Fibroblast of lung (primary cell): ENCODE results near the gene JAZF1. TPM values are rescaled to one million over a fixed set of nuclear protein-coding genes. Genes with fewer than 3 reads are reported as not detected.

Source experiments
- DNase-seq, 2 donors: peaks; one replicate each; pipeline versions ENCODE4 v3.0.0 to v3.0.0-alpha.2; 2010; ENCODE audit warnings: low read depth in 2 of 2
- H2AFZ ChIP-seq: 2 replicates; pipeline ENCODE4 v1.5.1; 2012; ENCODE audit warnings: low read length, control low read depth, inconsistent platforms
- H3K27ac ChIP-seq: 2 replicates; pipeline ENCODE4 v1.5.1; 2011; ENCODE audit warnings: low read length, control low read depth; ENCODE audit not compliant: insufficient read depth
- H3K27me3 ChIP-seq: 2 replicates; pipeline ENCODE4 v1.5.1; 2011; ENCODE audit warnings: mild to moderate bottlenecking, low read length; ENCODE audit not compliant: control insufficient read depth, insufficient read depth
- H3K36me3 ChIP-seq: 2 replicates; pipeline ENCODE4 v1.5.1; 2011; ENCODE audit warnings: low read length; ENCODE audit not compliant: control insufficient read depth, insufficient read depth
- H3K4me1 ChIP-seq: 2 replicates; pipeline ENCODE4 v1.5.1; 2011; ENCODE audit warnings: low read length; ENCODE audit not compliant: control insufficient read depth, insufficient read depth; ENCODE audit errors: extremely low read depth
- H3K4me2 ChIP-seq: 2 replicates; pipeline ENCODE4 v1.5.1; 2011; ENCODE audit warnings: low read length, control low read depth; ENCODE audit not compliant: insufficient read depth; ENCODE audit errors: extremely low read depth
- H3K4me3 ChIP-seq, 4 experiments: fragments of 200-600 bp in 1 of 4; sonication (generic) in 1 of 4; replicated peaks in 1 of 4; 2 replicates each; pipeline ENCODE4 v1.5.1; 2011 to 2016; ENCODE audit warnings: low read length in 4 of 4, low read depth in 3 of 4, mild to moderate bottlenecking in 3 of 4, control low read depth in 2 of 4, inconsistent platforms in 1 of 4, mixed read lengths in 1 of 4; ENCODE audit not compliant: insufficient read depth in 1 of 4; ENCODE audit errors: control extremely low read depth in 1 of 4
- H3K79me2 ChIP-seq: 2 replicates; pipeline ENCODE4 v1.5.1; 2012; ENCODE audit warnings: mild to moderate bottlenecking, low read length, inconsistent platforms; ENCODE audit not compliant: control insufficient read depth, insufficient read depth
- H3K9ac ChIP-seq: 2 replicates; pipeline ENCODE4 v1.5.1; 2011; ENCODE audit warnings: mild to moderate bottlenecking, low read length, control low read depth; ENCODE audit not compliant: insufficient read depth
- H3K9me3 ChIP-seq: 2 replicates; pipeline ENCODE4 v1.5.1; 2012; ENCODE audit warnings: low read depth, low read length; ENCODE audit not compliant: control insufficient read depth, insufficient read depth
- H4K20me1 ChIP-seq: 2 replicates; pipeline ENCODE4 v1.5.1; 2011; ENCODE audit warnings: low read length; ENCODE audit not compliant: control insufficient read depth, insufficient read depth; ENCODE audit errors: extremely low read depth
- EZH2 ChIP-seq: IDR thresholded peaks from 2 replicates; pipeline ENCODE4 v1.5.1; 2012; ENCODE audit warnings: low read length, control low read depth, mild to moderate bottlenecking; ENCODE audit errors: missing control alignments
- polyA plus RNA-seq, 2 donors: library from polyadenylated mRNA; depleted of rRNA in 1 of 2; stranded (reverse) in 1 of 2; unstranded in 1 of 2; fragments of >200 nt; gene quantifications; 2 replicates each; pipeline ENCODE4 v1.2.1, GENCODE V29; 2011 to 2012; ENCODE audit warnings: missing spikeins in 1 of 2
- total RNA-seq: library from RNA; depleted of rRNA; stranded (reverse); fragments of >200 nt; gene quantifications from 2 replicates; pipeline ENCODE4 v1.2.1, GENCODE V29; 2014
- TF ChIP-seq, protein P1 (sequence below), 2 donors: IDR thresholded peaks in 1 of 2; conservative IDR thresholded peaks in 1 of 2; 1 replicate in 1 of 2; 2 replicates in 1 of 2; pipeline ENCODE4 v1.5.1; 2011 to 2012; ENCODE audit warnings: low read length in 2 of 2, control low read depth in 1 of 2, inconsistent platforms in 1 of 2, low read depth in 1 of 2, mild to moderate bottlenecking in 1 of 2

JAZF1 gene
- total and polyA plus RNA-seq, 2 donors (not counting 1 experiment from before 2014, with no cell fraction given): 9.1 to 9.3 TPM

DNA sequence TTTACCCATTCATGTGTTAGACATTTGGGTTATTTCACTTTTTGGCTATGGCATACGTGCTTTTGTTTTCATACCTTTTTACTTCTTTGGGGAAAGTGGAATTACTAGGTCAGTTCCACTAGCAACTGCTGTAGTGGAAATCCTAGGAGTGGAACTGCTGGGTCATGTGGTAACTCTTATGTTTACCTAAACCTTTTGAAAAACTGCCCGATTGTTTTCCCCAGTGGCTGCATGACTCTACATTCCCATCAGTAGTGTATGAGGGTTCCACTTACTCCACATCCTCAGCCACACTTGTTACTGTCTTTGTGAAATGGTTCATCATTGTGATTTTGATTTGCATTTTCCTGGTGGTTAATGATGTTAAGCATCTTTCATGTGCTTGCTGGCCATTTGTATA, 358.4 kb downstream of the JAZF1 start:
- no peak overlapping the region for H3K27ac ChIP-seq
- TF ChIP-seq, protein P1, sequence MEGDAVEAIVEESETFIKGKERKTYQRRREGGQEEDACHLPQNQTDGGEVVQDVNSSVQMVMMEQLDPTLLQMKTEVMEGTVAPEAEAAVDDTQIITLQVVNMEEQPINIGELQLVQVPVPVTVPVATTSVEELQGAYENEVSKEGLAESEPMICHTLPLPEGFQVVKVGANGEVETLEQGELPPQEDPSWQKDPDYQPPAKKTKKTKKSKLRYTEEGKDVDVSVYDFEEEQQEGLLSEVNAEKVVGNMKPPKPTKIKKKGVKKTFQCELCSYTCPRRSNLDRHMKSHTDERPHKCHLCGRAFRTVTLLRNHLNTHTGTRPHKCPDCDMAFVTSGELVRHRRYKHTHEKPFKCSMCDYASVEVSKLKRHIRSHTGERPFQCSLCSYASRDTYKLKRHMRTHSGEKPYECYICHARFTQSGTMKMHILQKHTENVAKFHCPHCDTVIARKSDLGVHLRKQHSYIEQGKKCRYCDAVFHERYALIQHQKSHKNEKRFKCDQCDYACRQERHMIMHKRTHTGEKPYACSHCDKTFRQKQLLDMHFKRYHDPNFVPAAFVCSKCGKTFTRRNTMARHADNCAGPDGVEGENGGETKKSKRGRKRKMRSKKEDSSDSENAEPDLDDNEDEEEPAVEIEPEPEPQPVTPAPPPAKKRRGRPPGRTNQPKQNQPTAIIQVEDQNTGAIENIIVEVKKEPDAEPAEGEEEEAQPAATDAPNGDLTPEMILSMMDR (conservative IDR thresholded peaks at IDR 0.05 in 1 of 2, IDR thresholded peaks at IDR 0.05 in 1 of 2; ENCODE audit: low read depth in 1 of 2, low read length in 2 of 2): no peak
- no peak for TF ChIP-seq EZH2

GRCh38 chr7:27812706-27813105, 367.9 kb downstream of the JAZF1 start:
- Histone ChIP-seq H2AFZ (no peak overlapping the region), H3K79me2 (no peaks in the 10 kb centered on the region), H4K20me1 (no peaks in the 10 kb centered on the region), H3K27ac (no peak overlapping the region), H3K36me3 (no peaks in the 10 kb centered on the region), H3K4me1 (no peaks in the 10 kb centered on the region), H3K9ac (no peak overlapping the region), H3K9me3 (no peaks in the 10 kb centered on the region), H3K4me3 (no peak overlapping the region), H3K27me3 (no peaks in the 10 kb centered on the region), H3K4me2 (no peak overlapping the region)
- DNase-seq: no peak
- no peak for TF ChIP-seq EZH2
- TF ChIP-seq, protein P1 (conservative IDR thresholded peaks at IDR 0.05 in 1 of 2, IDR thresholded peaks at IDR 0.05 in 1 of 2; ENCODE audit: low read depth in 1 of 2, low read length in 2 of 2): no peak

More for the DNA sequence above, 358.4 kb downstream of the JAZF1 start:
- H3K4me1 ChIP-seq: no peaks in the 10 kb centered on the region
- no peaks in the 10 kb centered on the region for H3K79me2 ChIP-seq
- H3K4me3 ChIP-seq: no peak overlapping the region
- no peak overlapping the region for H3K4me2 ChIP-seq
- no peak overlapping the region for H2AFZ ChIP-seq
- no peaks in the 10 kb centered on the region for H3K36me3 ChIP-seq
- H3K27me3 ChIP-seq: no peaks in the 10 kb centered on the region
- DNase-seq: no peak
- no peak overlapping the region for H3K9ac ChIP-seq
- H3K9me3 ChIP-seq: no peaks in the 10 kb centered on the region
- H4K20me1 ChIP-seq: no peaks in the 10 kb centered on the region

DNA sequence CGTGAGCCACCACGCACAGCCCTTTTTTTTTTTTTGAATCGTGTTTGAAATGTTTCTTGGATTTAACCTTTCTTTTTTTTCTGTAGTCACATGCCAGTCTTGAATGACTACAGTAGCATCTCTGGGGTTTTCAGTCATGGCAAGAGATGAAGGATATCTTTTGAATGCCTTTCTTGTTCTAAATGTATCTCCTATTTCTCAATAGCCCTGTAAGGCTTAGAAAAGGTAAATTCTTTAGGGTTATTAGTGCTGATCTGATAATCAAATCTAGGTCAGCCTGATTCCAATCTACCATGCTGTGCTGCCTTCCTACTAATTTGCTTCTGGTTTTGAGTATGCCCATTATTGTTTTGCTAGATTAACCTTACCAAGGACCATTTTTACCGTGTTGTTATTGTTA, 370.4 kb downstream of the JAZF1 start:
- Histone ChIP-seq H3K27me3 (no peaks in the 10 kb centered on the region), H2AFZ (no peak overlapping the region), H3K9ac (no peak overlapping the region), H3K9me3 (no peaks in the 10 kb centered on the region), H3K36me3 (no peaks in the 10 kb centered on the region), H3K4me2 (no peak overlapping the region), H3K27ac (no peak overlapping the region), H3K4me3 (no peak overlapping the region), H3K4me1 (no peaks in the 10 kb centered on the region), H3K79me2 (no peaks in the 10 kb centered on the region), H4K20me1 (no peaks in the 10 kb centered on the region)
- no peak for DNase-seq
- TF ChIP-seq EZH2: no peak
- TF ChIP-seq, protein P1 (conservative IDR thresholded peaks at IDR 0.05 in 1 of 2, IDR thresholded peaks at IDR 0.05 in 1 of 2; ENCODE audit: low read depth in 1 of 2, low read length in 2 of 2): no peak
